Measurements from ENCODE around the gene DOLK.

The DOLK gene

DNA sequence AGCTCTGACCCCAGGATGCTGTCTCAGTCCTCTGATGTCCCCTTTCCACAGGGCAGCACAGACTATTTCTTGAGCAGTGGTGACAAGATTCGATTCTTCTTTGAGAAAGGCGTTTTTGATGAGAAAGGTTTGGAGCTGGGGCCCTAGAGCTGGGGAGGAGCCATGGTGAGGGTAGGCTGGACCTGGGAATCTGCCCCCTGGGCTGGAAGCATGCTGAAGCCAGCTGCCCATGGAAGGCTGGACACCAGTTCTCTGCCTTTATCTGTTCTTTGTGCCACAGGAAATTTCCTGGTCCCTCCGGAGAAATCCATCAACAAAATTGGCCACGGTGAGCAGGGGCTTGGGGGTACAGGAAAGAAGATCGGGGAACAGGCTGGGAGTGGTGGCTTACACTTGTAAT lies 13.7 kb downstream of the DOLK start:
- DNase-seq (ENCODE audit: low spot score) = no peak

DNA sequence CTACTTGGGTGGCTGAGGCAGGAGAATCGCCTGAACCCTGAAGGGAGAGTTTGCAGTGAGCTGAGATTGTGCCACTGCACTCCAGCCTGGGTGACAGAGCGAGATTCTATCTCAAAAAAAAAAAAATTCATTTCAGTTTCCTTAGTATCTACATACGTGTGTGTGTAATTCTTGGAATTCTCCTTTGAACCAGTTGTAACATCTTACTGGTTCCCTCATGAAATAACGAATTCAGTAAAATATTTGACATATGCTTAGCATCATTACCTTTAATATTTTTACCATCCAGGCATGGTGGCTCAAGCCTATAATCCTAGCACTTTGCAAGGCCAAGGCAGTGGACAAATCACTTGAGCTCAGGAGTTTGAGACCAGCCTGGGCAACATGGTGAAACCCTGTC lies 17.8 kb downstream of the DOLK start:
- DNase-seq (ENCODE audit: low spot score) = no peak

DNA sequence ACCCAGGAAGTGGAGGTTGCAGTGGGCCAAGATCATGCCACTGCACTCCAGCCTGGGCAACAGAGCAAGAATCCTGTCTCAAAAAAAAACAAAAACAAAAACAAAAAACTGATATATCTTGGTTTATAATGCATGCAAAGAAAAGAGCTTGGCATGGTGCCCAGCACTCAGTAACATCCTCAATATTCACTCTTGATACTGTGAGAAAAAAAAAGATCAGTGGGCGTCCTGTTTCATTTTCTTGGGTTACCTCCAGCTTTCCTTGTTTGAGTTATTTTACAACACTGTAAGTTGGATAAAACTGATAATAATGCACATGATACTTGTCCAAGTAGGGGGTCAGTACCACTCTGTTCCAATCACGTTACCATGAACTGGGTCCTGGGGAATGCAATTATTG lies 18.8 kb downstream of the DOLK start:
- DNase-seq (ENCODE audit: low spot score) = peak; percentile 35

DNA sequence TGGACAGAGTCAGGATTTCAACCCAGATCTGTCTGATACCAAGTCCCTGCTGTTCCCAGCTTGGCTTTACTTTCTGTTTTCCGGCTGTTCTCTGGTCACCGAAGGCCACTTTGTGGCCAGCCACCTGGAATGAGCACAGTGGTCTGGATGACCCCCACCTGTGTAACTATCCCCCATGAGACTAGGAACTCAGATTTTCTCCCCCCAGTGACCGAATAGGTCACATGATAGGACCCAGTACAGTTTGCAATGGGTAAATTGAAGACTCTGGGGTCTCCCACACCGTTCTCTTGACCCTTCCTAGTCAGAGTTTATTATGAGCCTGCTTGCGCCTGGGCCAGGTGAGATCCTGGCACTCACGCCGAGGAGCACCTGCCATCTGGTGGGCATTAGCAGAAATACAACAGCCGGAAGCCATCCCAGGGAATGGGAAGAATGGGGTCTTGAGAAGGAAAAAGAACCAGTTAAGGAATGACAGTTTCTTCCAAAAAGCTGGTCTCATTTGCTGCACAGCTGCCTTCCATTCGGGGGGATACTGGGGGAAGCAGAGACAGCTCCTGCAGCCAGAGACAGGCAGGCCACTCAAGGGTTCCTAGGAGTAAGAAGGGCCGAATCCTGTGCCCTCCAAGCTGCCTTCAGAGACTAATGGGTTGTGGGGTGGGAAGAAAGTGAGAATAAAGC lies 19.5 kb downstream of the DOLK start:
- peak; percentile 60 for DNase-seq (ENCODE audit: low spot score)

DNA sequence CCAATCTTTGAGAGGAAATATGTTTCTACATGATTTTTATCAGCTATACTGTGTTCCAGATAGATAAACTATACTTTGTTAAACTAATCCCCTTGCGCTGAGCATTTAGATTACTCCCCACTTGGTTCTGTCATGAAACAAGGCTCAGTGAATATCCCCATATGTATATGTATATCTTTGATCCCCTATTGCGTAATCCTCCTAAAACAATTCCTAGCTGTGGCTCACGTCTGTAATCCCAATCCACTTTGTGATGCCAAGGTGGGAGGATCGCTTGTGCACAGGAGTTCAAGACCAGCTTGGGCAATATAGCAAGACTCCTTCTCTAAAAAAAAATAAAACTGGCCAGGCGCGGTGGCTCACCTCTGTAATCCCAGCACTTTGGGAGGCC lies 23.9 kb downstream of the DOLK start:
- DNase-seq (ENCODE audit: low spot score) = no peak

DNA sequence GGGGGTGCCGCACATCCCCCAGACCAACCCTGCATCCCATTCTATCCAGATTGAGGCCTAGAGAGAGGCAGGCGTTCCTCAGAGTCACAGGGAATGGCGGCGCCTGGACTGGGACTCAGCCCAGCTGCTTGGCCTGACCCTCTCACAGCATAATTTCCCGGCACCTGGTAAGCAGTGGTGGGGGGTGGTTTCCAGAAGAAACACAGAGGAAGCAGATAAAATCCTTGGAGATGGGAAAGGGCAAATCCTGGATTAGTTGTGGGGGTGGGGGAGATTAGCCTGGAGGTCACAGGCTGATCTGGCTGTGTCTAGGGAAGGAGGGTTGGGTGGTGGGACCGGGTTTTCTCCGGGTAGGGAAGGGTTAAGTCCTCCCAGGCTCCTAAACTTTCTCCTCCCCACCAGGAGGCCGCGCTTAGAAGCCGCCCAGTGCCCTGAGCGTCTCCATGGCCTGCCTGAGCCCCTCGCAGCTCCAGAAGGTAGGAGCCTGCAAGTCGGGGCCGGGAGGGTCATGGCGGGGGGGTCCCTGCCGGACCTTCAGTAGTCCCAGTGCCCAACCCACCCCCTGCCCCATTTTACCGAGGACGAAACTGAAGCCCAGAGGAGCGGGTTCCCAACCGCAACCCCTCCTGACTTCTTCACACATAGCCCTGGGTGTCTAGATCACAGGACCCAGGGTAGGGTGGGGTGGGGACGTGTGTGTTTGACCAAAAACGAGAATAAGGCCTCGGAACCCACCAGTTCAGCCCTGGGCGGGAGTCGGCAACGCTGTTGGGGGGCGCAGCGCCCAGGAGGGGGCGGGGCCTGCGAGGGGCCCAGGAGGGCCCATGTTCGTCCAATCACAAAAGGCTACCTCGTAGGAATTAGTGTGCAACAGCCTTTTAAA lies 25.3 kb downstream of the DOLK start:
- peak; percentile 73 for DNase-seq (ENCODE audit: low spot score)

DNA sequence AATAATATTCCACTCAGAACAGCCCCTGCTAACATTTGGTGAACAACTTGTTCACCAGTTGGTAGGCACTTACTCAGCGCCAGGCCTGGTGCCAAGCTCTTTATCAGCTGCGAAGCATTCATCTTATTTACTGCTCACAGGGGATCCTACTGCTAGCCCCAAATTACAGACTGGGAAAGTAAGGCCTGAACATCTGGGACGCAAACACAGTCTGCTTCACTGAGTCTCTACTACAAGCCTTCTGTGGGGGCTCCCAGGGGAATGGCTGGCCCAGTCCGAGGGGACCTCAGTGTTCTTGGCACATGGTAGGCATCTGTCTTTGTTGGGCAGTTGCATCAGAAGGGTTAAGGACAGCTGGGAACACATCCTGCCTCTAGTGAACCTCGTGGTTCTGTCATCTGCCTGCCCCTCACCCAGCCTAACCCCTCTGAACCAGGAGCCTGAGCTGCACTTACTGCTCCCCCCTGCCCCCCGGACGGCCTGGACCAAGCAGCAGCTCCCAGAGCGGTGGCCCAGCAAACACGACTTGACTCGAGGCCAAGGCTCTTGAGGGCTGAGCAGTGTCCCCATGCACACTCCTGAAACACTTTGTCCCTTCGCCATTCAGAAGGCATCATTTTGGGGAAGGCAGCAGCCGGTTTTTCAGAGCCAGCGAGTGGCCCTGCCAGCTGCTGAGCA lies 26.9 kb downstream of the DOLK start, which contains the start of gene PHYHD1:
PHYHD1 (plus strand) TSS at position 602 of the 678 bp plus-strand sequence. CDS start 1,342 bp downstream, outside the sequence.
- DNase-seq (ENCODE audit: low spot score) = peak; percentile 97

DNA sequence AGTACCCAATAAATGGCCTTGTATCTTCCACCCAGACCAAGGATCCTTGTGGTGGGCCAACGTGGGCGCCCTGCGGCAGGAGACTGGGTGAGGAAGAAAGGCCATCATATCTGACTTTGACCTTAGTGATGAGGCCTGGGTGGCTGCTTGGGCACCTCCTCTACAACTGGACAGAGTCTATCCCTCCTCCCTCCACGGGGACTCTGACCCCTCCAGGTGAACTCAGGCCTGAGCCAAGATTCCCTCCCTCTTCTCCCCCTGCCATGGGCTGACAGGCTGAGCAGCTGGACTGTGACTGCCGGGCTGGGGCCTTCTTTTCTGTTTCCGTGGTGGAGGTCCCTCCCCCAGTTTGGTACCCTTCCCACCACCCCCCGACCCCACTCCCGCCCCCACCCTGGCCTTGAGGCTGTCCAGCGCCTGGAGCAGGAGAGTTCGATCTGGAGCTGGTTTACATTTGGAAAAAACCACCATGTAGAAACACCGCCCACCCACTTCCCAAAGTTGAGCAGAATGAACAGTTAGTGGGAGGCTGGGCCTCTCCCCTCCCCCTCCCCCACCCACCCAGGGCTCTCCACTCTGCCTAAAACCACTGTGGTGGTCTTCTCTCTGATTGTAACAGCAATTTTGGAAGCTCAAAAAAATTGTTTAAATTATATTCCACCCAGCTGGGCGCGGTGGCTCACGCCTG lies 27.9 kb downstream of the DOLK start:
- no peak for DNase-seq (ENCODE audit: low spot score)

DNA sequence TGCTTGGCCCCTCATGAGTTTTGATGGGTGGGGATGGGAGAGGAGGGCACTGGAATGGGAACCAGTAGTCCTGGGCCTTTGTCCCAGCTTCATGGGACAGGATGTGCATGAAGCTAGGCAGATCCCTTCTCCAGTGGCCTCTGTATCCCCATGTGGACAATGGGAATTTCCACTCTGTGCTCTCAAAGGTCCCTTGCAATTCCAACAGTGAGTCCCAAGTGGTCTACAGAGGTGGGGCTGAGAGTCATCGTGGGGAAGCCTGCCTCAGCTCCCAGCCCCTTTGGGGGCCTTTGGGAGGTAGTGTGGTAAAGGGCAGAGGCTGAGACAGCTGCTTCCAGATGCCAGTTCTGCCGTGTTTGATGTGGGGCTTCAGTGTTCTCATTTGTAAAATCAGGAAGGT lies 28.5 kb downstream of the DOLK start:
- no peak for DNase-seq (ENCODE audit: low spot score)

DNA sequence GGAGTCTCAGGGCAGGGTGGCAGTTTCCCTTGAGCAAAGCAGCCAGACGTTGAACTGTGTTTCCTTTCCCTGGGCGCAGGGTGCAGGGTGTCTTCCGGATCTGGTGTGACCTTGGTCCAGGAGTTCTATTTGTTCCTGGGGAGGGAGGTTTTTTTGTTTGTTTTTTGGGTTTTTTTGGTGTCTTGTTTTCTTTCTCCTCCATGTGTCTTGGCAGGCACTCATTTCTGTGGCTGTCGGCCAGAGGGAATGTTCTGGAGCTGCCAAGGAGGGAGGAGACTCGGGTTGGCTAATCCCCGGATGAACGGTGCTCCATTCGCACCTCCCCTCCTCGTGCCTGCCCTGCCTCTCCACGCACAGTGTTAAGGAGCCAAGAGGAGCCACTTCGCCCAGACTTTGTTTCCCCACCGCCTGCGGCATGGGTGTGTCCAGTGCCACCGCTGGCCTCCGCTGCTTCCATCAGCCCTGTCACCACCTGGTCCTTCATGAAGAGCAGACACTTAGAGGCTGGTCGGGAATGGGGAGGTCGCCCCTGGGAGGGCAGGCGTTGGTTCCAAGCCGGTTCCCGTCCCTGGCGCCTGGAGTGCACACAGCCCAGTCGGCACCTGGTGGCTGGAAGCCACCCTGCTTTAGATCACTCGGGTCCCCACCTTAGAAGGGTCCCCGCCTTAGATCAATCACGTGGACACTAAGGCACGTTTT lies 30.1 kb downstream of the DOLK start:
- no peak for DNase-seq (ENCODE audit: low spot score)

DNA sequence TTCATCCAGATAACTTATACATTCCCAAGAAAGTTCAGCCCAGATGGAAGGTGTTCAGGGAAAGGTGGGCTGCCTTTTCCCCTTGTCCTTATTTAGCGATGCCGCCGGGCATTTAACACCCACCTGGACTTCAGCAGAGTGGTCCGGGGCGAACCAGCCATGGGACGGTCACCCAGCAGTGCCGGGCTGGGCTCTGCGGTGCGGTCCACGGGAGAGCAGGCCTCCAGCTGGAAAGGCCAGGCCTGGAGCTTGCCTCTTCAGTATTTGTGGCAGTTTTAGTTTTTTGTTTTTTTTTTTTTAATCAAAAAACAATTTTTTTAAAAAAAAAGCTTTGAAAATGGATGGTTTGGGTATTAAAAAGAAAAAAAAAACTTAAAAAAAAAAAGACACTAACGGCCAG lies 30.7 kb downstream of the DOLK start:
- no peak for DNase-seq (ENCODE audit: low spot score)

DNA sequence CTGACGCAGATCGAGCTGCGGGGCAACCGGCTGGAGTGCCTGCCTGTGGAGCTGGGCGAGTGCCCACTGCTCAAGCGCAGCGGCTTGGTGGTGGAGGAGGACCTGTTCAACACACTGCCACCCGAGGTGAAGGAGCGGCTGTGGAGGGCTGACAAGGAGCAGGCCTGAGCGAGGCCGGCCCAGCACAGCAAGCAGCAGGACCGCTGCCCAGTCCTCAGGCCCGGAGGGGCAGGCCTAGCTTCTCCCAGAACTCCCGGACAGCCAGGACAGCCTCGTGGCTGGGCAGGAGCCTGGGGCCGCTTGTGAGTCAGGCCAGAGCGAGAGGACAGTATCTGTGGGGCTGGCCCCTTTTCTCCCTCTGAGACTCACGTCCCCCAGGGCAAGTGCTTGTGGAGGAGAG lies 31.2 kb downstream of the DOLK start:
- DNase-seq (ENCODE audit: low spot score) = no peak

DNA sequence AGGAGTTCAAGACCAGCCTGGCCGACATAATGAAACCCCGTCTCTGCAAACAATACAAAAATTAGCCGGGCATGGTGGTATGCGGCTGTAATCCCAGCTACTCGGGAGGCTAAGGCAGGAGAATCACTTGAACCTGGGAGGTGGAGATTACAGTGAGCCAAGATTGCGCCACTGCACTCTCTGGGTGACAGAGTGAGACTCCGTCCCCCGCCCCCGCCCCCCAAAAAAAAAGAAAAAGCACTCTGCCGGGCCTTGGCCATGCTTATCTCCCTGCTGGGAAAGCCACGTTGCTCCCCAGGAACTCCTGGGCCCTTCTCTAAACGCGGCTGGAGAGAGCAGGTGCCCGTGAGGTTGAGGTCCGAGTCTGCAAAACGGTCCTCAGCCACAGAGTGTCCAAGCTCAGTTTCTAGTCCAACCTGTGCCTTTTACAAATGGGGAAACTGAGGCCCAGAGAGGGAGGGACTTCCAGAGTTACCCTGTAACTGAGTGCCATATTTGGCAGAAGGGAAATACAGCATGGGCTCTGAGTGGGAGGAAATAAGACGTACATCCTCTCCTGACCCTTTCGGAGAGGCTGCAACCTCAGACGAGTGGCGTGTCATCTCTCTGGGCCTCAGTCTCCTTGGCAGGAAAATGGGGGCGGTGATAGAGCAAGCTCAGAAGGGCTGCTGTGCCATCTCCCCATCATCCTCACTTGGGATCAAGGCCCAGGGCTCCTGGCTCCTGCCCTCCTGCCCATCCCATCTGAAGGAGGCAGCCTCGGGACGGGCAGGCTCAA lies 33.2 kb downstream of the DOLK start:
- DNase-seq (ENCODE audit: low spot score) = no peak

DNA sequence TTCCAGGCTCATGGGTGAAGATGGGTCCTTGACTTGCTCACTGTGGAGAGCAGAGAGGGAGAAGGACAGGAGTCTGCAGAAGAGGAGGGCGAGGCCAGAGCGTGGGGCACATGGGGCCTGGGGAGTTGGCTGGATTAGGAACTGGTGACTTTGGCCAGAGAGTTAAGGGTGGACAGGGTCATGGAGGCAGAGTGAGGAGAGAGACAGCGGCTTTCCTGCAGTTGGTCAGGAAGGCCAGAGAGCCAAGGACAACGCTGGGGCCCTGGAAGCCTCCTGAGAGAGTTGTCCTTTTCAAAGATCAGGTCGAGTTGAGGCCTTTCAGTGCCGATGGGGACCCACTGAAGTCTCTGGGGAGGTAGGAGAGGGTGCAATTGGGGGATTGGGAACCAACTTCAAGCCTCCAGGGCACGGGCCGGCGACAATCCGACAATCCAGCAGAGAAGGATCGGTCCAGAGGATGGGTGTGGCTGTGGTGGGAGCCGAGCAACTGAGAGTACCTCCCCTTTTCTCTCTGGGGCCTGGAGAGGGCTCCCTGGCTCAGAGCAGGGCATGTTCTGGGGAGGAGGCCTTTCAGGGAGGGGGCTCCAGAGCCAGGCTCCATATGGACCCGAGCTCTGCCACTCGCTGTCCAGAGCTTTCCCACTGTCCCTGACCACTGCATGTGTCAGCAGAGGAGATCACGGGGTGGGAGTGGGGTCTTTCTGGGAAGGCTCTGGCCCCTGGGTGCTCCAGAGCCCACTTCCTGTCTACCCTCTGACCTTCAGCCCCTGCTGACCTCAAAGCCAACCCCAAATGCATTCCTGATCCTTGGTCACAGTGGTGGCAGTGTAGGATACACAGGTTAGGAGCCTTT lies 34.1 kb downstream of the DOLK start:
- DNase-seq (ENCODE audit: low spot score) = no peak

DNA sequence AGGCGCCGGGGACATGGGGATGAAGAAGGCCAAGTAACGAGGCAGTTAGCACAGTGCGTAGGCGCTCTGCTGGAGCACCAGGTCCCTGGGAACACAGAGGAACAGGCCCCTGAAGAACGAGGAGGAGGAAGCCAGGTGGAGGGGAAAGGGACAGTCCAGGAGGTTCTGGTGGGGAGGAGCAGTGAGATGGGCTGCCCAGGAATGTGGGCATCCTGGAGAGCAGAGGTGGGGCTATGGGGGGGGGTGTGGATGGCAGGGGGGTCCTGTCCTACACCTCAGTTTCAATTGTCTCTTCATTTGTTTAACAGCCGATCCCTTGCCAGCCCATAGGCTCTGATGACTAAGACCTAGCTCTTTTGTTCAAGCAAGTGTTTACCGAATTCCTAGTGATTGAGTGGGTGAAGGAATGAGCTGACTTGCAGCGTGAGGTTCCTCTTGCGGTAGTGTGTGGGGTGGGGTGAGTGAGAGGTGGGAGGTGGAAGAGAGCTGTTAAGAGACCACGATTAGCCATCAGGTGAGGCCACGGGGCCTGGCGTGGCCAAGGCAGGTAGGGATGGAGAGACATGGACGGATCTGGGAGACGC lies 35.0 kb downstream of the DOLK start:
- DNase-seq (ENCODE audit: low spot score) = no peak

DNA sequence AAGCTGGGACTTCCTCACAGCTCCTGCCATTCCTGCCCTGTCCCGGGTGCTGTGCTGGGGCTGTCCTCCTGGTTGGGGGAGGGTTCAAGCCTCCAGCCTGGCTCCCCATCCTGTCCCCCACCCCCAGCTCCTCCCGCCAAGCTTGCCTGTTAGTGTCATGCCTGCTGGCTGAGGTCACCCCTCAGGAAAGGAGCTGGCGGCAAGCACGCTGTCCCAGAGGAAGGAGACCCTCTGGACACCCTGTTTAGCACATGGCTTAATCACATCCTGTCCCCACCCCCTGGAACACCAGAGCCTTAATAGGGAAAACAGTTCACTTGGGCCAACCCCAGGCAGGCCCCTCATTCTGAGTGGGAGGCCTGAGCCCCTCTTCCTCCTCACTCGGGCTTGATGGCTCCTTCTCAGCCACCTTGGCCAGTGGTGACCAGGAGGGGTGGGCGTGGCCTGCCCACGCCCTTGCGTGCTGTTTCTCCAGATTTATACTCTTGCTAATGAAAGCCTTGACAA lies 35.8 kb downstream of the DOLK start:
- DNase-seq (ENCODE audit: low spot score) = no peak

DNA sequence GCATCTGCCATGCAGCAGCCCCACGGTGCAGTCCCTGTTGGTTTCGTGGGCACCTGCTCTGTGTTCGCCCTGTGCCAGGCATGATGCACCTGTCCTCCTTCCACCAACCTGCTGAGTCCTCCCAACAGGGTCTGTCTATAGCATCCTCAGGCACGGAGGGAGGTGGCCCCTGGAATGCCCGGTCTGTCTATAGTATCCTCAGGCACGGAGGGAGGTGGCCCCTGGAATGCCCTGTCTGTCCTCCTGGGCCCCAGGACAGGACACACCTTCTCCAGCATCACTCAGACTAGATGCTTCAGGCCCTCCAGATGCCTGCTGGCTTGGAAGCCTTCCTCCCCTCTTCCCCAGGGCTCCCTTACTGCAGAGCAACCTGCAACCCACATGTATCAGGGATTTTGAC lies 36.5 kb downstream of the DOLK start:
- DNase-seq (ENCODE audit: low spot score) = no peak

DNA sequence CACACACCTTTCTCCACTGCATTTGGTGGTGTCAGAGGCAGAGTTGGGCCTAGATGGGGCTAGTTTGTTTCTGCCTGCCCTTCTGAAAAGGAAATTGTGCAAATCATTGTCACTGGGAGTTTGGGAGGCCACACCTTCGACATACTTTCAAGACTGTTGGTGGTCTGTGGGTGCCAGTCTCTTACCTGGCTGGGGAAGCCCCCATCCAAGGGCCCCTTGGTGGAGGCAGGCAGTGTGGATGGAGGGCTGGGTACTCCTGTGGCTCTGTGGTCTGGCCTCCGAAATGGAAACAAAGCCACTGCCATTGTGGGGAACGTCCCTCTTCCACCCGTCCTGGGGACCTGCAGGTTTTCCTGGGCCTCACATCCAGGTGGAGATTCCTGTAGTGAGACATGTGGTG lies 37.5 kb downstream of the DOLK start:
- no peak for DNase-seq (ENCODE audit: low spot score)

DNA sequence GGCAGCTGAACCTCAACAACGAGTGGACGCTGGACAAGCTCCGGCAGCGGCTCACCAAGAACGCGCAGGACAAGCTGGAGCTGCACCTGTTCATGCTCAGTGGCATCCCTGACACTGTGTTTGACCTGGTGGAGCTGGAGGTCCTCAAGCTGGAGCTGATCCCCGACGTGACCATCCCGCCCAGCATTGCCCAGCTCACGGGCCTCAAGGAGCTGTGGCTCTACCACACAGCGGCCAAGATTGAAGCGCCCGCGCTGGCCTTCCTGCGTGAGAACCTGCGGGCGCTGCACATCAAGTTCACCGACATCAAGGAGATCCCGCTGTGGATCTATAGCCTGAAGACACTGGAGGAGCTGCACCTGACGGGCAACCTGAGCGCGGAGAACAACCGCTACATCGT lies 39.0 kb downstream of the DOLK start:
- no peak for DNase-seq (ENCODE audit: low spot score)

Measured in NAMALWA (cell line).